ENCODE measurements around the gene GPC3.

Gene GPC3

DNA sequence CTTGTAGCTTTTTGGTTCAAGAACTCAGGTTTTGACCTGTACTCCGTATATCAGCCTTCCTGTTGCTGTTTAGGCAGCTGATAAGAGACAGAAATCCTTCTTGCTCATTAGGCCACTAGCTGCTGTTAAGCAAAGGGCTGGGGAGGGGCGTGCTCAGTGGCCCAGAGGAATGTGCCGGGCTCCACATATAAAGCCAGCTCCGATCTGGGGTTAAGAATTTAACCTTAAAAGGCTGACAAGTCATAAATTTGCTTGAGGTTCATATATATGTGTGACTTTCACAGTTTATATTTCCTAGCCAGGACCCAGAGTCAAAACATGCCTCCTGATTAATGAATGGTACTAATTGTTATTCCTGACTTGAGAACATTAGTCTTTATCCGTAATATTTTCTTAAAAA, 15.3 kb downstream of the GPC3 start:
- POLR2A ChIA-PET, result interaction anchor here (0.6 to 1.6 kb wide), 2 partner anchors 16 to 77 kb away, joined by 3 to 5 read pairs; partner anchors contain the start of gene GPC3
- CTCF ChIA-PET, result interaction anchor here (0.6 kb wide), 1 partner anchor 1509 kb away, joined by 7 read pairs; no protein-coding TSS in a partner anchor
- H3K4me1 ChIP-seq (ENCODE audit: control insufficient read depth, insufficient read depth, low read length), result no peaks in the 10 kb centered on the region; the same call in none of the 2 replicates
- H3K9me3 ChIP-seq (ENCODE audit: control insufficient read depth, insufficient read depth, low read depth, low read length), result no peaks in the 10 kb centered on the region
- H3K36me3 ChIP-seq (ENCODE audit: control insufficient read depth in 2 of 2, insufficient read depth in 1 of 2, low read length in 2 of 2), result no peaks in the 10 kb centered on the region
- TF ChIP-seq ZNF596 (tag by site-specific recombination; IDR thresholded peaks at IDR 0.05) (no peak), TCF7L2 (IDR thresholded peaks at IDR 0.05; ENCODE audit: borderline replicate concordance, low read depth, low read length) (peak; percentile 52; the same call in 1 of the 2 replicates), TRIM28 (IDR thresholded peaks at IDR 0.05; ENCODE audit: borderline replicate concordance, low read length) (peak; percentile 76; the same call in 1 of the 2 replicates)
- no peak overlapping the region for H3K4me3 ChIP-seq (ENCODE audit: low read depth, low read length)
- H3K27ac ChIP-seq (ENCODE audit: extremely low read depth, low read depth, low read length), result no peak overlapping the region

DNA sequence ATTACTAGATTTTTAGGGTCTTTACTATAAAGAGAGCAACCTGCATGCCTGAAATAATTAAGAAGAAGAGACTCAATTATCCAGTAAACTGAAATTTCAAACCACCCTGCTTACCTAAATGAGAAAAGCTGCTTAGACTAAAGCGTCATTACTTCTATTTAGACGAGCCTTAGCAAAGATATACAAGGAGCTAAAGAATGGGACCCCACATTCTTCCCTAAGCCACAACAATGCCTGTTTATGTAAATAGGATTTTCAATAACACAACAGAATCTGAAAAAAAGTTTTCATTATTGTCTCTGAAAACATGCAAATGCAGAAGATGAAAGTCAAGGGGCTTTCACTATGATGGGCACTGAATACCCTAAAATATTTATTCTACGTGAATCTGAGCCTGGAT, 16.2 kb downstream of the GPC3 start:
- no peaks in the 10 kb centered on the region for H3K9me3 ChIP-seq (ENCODE audit: control insufficient read depth, insufficient read depth, low read depth, low read length)
- H3K4me3 ChIP-seq (ENCODE audit: low read depth, low read length), result no peak overlapping the region
- no peaks in the 10 kb centered on the region; the same call in none of the 2 replicates for H3K4me1 ChIP-seq (ENCODE audit: control insufficient read depth, insufficient read depth, low read length)
- H3K27ac ChIP-seq (ENCODE audit: extremely low read depth, low read depth, low read length), result no peak overlapping the region
- ChIA-PET POLR2A (interaction anchor here (1.6 kb wide), 1 partner anchor 16 kb away, joined by 5 read pairs; the partner anchor contains the start of gene GPC3), CTCF (interaction anchor here (0.7 to 1.1 kb wide), 2 partner anchors 37 to 51 kb away, joined by 3 read pairs; no protein-coding TSS in a partner anchor)
- no peak for TF ChIP-seq IKZF3 (tag by site-specific recombination; IDR thresholded peaks at IDR 0.05)
- TF ChIP-seq, protein P1, sequence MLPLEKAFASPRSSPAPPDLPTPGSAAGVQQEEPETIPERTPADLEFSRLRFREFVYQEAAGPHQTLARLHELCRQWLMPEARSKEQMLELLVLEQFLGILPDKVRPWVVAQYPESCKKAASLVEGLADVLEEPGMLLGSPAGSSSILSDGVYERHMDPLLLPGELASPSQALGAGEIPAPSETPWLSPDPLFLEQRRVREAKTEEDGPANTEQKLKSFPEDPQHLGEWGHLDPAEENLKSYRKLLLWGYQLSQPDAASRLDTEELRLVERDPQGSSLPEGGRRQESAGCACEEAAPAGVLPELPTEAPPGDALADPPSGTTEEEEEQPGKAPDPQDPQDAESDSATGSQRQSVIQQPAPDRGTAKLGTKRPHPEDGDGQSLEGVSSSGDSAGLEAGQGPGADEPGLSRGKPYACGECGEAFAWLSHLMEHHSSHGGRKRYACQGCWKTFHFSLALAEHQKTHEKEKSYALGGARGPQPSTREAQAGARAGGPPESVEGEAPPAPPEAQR (tag by site-specific recombination; IDR thresholded peaks at IDR 0.05), result no peak
- TF ChIP-seq ZFP37 (tag by site-specific recombination; IDR thresholded peaks at IDR 0.05), result no peak
- TF ChIP-seq, protein P2, sequence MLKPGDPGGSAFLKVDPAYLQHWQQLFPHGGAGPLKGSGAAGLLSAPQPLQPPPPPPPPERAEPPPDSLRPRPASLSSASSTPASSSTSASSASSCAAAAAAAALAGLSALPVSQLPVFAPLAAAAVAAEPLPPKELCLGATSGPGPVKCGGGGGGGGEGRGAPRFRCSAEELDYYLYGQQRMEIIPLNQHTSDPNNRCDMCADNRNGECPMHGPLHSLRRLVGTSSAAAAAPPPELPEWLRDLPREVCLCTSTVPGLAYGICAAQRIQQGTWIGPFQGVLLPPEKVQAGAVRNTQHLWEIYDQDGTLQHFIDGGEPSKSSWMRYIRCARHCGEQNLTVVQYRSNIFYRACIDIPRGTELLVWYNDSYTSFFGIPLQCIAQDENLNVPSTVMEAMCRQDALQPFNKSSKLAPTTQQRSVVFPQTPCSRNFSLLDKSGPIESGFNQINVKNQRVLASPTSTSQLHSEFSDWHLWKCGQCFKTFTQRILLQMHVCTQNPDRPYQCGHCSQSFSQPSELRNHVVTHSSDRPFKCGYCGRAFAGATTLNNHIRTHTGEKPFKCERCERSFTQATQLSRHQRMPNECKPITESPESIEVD (tag by site-specific recombination; IDR thresholded peaks at IDR 0.05), result no peak
- TF ChIP-seq ZNF132 (tag by site-specific recombination; IDR thresholded peaks at IDR 0.05; ENCODE audit: borderline replicate concordance), result no peak
- TF ChIP-seq, protein P3, sequence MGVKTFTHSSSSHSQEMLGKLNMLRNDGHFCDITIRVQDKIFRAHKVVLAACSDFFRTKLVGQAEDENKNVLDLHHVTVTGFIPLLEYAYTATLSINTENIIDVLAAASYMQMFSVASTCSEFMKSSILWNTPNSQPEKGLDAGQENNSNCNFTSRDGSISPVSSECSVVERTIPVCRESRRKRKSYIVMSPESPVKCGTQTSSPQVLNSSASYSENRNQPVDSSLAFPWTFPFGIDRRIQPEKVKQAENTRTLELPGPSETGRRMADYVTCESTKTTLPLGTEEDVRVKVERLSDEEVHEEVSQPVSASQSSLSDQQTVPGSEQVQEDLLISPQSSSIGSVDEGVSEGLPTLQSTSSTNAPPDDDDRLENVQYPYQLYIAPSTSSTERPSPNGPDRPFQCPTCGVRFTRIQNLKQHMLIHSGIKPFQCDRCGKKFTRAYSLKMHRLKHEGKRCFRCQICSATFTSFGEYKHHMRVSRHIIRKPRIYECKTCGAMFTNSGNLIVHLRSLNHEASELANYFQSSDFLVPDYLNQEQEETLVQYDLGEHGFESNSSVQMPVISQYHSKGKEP (tag by site-specific recombination; IDR thresholded peaks at IDR 0.05), result no peak
- no peak for TF ChIP-seq ZNF362 (tag by site-specific recombination; IDR thresholded peaks at IDR 0.05)
- no peak for TF ChIP-seq YY2 (tag by site-specific recombination; IDR thresholded peaks at IDR 0.05)
- no peaks in the 10 kb centered on the region for H3K36me3 ChIP-seq (ENCODE audit: control insufficient read depth in 2 of 2, insufficient read depth in 1 of 2, low read length in 2 of 2)

DNA sequence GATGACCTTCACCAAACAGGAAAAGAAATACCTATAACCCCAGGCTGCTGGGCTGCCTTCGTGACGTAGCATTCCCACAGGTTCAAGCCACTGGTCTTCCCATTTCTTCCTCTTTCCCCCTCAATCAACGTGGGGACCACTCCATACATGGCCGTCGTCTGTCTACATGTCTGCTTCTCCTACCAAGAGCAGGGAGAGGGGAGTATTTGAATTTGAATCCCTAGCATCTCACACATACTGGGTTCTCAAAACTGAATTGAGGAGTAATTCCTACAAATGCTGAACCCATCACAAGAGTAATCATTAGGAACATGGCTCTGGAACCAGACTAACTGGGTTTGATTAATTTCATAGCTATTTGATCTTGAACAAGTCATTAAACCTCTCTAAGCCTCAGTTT, 17.3 kb downstream of the GPC3 start:
- Histone ChIP-seq H3K36me3 (ENCODE audit: control insufficient read depth in 2 of 2, insufficient read depth in 1 of 2, low read length in 2 of 2) (no peaks in the 10 kb centered on the region), H3K4me1 (ENCODE audit: control insufficient read depth, insufficient read depth, low read length) (no peaks in the 10 kb centered on the region; the same call in none of the 2 replicates), H3K9me3 (ENCODE audit: control insufficient read depth, insufficient read depth, low read depth, low read length) (no peaks in the 10 kb centered on the region), H3K27ac (ENCODE audit: extremely low read depth, low read depth, low read length) (no peak overlapping the region), H3K4me3 (ENCODE audit: low read depth, low read length) (no peak overlapping the region)
- ChIA-PET POLR2A (no interaction called here), CTCF (interaction anchor here (1.1 kb wide), 1 partner anchor 53 kb away, joined by 3 read pairs; no protein-coding TSS in a partner anchor)
- TF ChIP-seq ZNF433 (tag by site-specific recombination; IDR thresholded peaks at IDR 0.05; ENCODE audit: low read depth), result no peak
- no peak for TF ChIP-seq ZNF335 (tag by site-specific recombination; conservative IDR thresholded peaks at IDR 0.05)
- TF ChIP-seq, protein P4, sequence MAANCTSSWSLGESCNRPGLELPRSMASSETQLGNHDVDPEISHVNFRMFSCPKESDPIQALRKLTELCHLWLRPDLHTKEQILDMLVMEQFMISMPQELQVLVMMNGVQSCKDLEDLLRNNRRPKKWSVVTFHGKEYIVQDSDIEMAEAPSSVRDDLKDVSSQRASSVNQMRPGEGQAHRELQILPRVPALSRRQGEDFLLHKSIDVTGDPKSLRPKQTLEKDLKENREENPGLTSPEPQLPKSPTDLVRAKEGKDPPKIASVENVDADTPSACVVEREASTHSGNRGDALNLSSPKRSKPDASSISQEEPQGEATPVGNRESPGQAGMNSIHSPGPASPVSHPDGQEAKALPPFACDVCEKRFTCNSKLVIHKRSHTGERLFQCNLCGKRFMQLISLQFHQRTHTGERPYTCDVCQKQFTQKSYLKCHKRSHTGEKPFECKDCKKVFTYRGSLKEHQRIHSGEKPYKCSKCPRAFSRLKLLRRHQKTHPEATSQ (tag by site-specific recombination; IDR thresholded peaks at IDR 0.05), result no peak
- TF ChIP-seq ZNF211 (tag by site-specific recombination; IDR thresholded peaks at IDR 0.05; ENCODE audit: low read depth), result no peak
- no peak for TF ChIP-seq ZNF239 (tag by site-specific recombination; IDR thresholded peaks at IDR 0.05)
- TF ChIP-seq, protein P5, sequence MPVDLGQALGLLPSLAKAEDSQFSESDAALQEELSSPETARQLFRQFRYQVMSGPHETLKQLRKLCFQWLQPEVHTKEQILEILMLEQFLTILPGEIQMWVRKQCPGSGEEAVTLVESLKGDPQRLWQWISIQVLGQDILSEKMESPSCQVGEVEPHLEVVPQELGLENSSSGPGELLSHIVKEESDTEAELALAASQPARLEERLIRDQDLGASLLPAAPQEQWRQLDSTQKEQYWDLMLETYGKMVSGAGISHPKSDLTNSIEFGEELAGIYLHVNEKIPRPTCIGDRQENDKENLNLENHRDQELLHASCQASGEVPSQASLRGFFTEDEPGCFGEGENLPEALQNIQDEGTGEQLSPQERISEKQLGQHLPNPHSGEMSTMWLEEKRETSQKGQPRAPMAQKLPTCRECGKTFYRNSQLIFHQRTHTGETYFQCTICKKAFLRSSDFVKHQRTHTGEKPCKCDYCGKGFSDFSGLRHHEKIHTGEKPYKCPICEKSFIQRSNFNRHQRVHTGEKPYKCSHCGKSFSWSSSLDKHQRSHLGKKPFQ (tag by site-specific recombination; IDR thresholded peaks at IDR 0.05), result no peak
- TF ChIP-seq ZSCAN23 (tag by site-specific recombination; IDR thresholded peaks at IDR 0.05), result no peak
- TF ChIP-seq KLF8 (tag by site-specific recombination; IDR thresholded peaks at IDR 0.05), result no peak
- TF ChIP-seq GFI1B (tag by site-specific recombination; IDR thresholded peaks at IDR 0.05), result no peak

All from HEK293 (cell line).